Type B pancreatic cell (in vitro differentiated cells): ENCODE results near the gene ZNF484. TPM values are rescaled to one million over a fixed set of nuclear protein-coding genes. Genes with fewer than 3 reads are reported as not detected.
"Not testable (repeated sequence)": the region's sequence is repeated elsewhere in the genome, so short reads cannot be mapped to it uniquely, and the experiment has no call there.

Experiments
- DNase-seq: peaks from one replicate; pipeline ENCODE4 v3.0.0; 2021; ENCODE audit warnings: mixed read lengths; ENCODE audit not compliant: unreplicated experiment; ENCODE audit errors: extremely low spot score
- H3K27ac Mint-ChIP-seq: 2 replicates; pipeline ENCODE4 v1.8.0; 2021; ENCODE audit warnings: mild to moderate bottlenecking, mixed read lengths
- H3K27me3 Mint-ChIP-seq: 2 replicates; pipeline ENCODE4 v1.8.0; 2021; ENCODE audit warnings: mixed read lengths
- H3K36me3 Mint-ChIP-seq: 2 replicates; pipeline ENCODE4 v1.8.0; 2021; ENCODE audit warnings: mixed read lengths
- H3K4me1 Mint-ChIP-seq: one replicate; pipeline ENCODE4 v1.8.0; 2021; ENCODE audit warnings: mixed read lengths; ENCODE audit not compliant: unreplicated experiment
- H3K4me3 Mint-ChIP-seq: 2 replicates; pipeline ENCODE4 v1.8.0; 2021; ENCODE audit warnings: mild to moderate bottlenecking, mixed read lengths
- H3K9me3 Mint-ChIP-seq: 2 replicates; pipeline ENCODE4 v1.8.0; 2021; ENCODE audit warnings: mixed read lengths
- CTCF ChIP-seq: fragments of 200-600 bp; sonication (generic); conservative IDR thresholded peaks from 2 replicates; pipeline ENCODE4 v1.5.0; 2021; ENCODE audit warnings: antibody characterized with exemption, mild to moderate bottlenecking
- total RNA-seq: library from RNA; stranded (reverse); gene quantifications from 2 replicates; pipeline ENCODE4 v1.2.1, GENCODE V29; 2021; ENCODE audit warnings: low replicate concordance

Gene ZNF484
- total RNA-seq, 1 donor from 2014 or later, result 12.3 TPM

GRCh38 chr9:92864152-92864551, 13.7 kb downstream of the ZNF484 start:
- Mint-ChIP-seq H3K27me3 (no peaks in the 10 kb centered on the region), H3K4me3 (no peak overlapping the region), H3K27ac (no peak overlapping the region), H3K4me1 (peaks cover 4% of the 10 kb centered on the region), H3K36me3 (peaks cover 57% of the 10 kb centered on the region), H3K9me3 (no peaks in the 10 kb centered on the region)
- no peak for TF ChIP-seq CTCF
- DNase-seq, result no peak

GRCh38 chr9:92860867-92861266, 17.0 kb downstream of the ZNF484 start:
- Mint-ChIP-seq H3K4me1 (no peaks in the 10 kb centered on the region), H3K4me3 (no peak overlapping the region), H3K36me3 (peaks cover 48% of the 10 kb centered on the region), H3K27me3 (no peaks in the 10 kb centered on the region), H3K27ac (no peak overlapping the region), H3K9me3 (no peaks in the 10 kb centered on the region)
- no peak for DNase-seq
- TF ChIP-seq CTCF, result no peak

- DNase-seq, result no peak
- Mint-ChIP-seq H3K36me3 (peaks cover 54% of the 10 kb centered on the region), H3K27me3 (no peaks in the 10 kb centered on the region), H3K4me1 (no peaks in the 10 kb centered on the region), H3K4me3 (no peak overlapping the region), H3K27ac (no peak overlapping the region), H3K9me3 (no peaks in the 10 kb centered on the region)
- TF ChIP-seq CTCF, result no peak
Observed at GRCh38 chr9:92857236-92857635, 20.6 kb downstream of the ZNF484 start.

GRCh38 chr9:92853716-92854115, 24.1 kb downstream of the ZNF484 start:
- Mint-ChIP-seq H3K36me3 (peaks cover 59% of the 10 kb centered on the region), H3K27me3 (no peaks in the 10 kb centered on the region), H3K27ac (no peak overlapping the region), H3K9me3 (no peaks in the 10 kb centered on the region), H3K4me1 (no peaks in the 10 kb centered on the region), H3K4me3 (no peak overlapping the region)
- no peak for DNase-seq
- TF ChIP-seq CTCF, result no peak

- DNase-seq, result no peak
- Mint-ChIP-seq H3K4me1 (no peaks in the 10 kb centered on the region), H3K36me3 (peaks cover 78% of the 10 kb centered on the region), H3K4me3 (no peak overlapping the region), H3K27ac (no peak overlapping the region), H3K9me3 (peaks cover 20% of the 10 kb centered on the region), H3K27me3 (no peaks in the 10 kb centered on the region)
- TF ChIP-seq CTCF, result no peak
Observed at GRCh38 chr9:92850898-92851297, 26.9 kb downstream of the ZNF484 start.

GRCh38 chr9:92848740-92849139, 29.1 kb downstream of the ZNF484 start:
- Mint-ChIP-seq H3K36me3 (peaks cover 74% of the 10 kb centered on the region), H3K9me3 (peaks cover 22% of the 10 kb centered on the region)

More at GRCh38 chr9:92848740-92849139, 29.1 kb downstream of the ZNF484 start:
- H3K4me1 Mint-ChIP-seq, H3K27me3 Mint-ChIP-seq, H3K27ac Mint-ChIP-seq, DNase-seq, H3K4me3 Mint-ChIP-seq: not testable (repeated sequence)
